Ovary (tissue), 9 donors: Measurements from ENCODE around the gene MMP21. TPM values are rescaled to one million over a fixed set of nuclear protein-coding genes. Genes with fewer than 3 reads are reported as not detected.

Experiments used
- DNase-seq, 5 donors: peaks; one replicate each; pipeline ENCODE4 v3.0.0-alpha.2; 2019 to 2020
- H3K27ac ChIP-seq, 2 donors: fragments of 200-600 bp; one replicate each; pipeline versions ENCODE4 v1.5.1 to v1.8.0; 2019 to 2022
- H3K27me3 ChIP-seq: fragments of 200-600 bp; one replicate; pipeline ENCODE4 v1.8.0; 2022
- H3K36me3 ChIP-seq: fragments of 200-600 bp; sonication (generic); one replicate; pipeline ENCODE4 v1.5.1; 2019
- H3K4me1 ChIP-seq: one replicate; pipeline ENCODE4 v1.8.1; 2013; ENCODE audit warnings: mild to moderate bottlenecking, moderate library complexity; ENCODE audit not compliant: insufficient read depth
- H3K4me3 ChIP-seq: fragments of 200-600 bp; sonication (generic); one replicate; pipeline ENCODE4 v1.5.1; 2017
- H3K9me3 ChIP-seq, 2 donors: fragments of 200-600 bp in 1 of 2; sonication (generic) in 1 of 2; one replicate each; pipeline versions ENCODE4 v1.5.1 to v1.8.1; 2013 to 2019; ENCODE audit warnings: mild to moderate bottlenecking in 1 of 2, moderate library complexity in 1 of 2
- EP300 ChIP-seq: sonication (generic); formaldehyde crosslinking; IDR thresholded peaks from one replicate; pipeline ENCODE4 v1.6.1; 2017; ENCODE audit warnings: antibody characterized with exemption
- POLR2A ChIP-seq: fragments of 450-650 bp; IDR thresholded peaks from one replicate; pipeline ENCODE4 v1.6.1; 2017; ENCODE audit warnings: antibody characterized with exemption, mild to moderate bottlenecking, moderate library complexity
- WGBS, 3 donors: extraction: QIAGEN DNeasy Blood & Tissue Kit in 1 of 3; methylation state at CpG; one replicate each; pipeline versions ENCODE4 v1.1.5 to v1.1.7; 2013 to 2017; 5-methylcytosine and 5-hydroxymethylcytosine counted together
- intact Hi-C, 4 donors: fragments of 100-400 bp; cut with DNase I; formaldehyde crosslinking; loops; one replicate each; pipeline versions ENCODE4 v1.11.0 to v1.15.1; 2022 to 2023
- polyA plus RNA-seq, 2 donors: library from polyadenylated mRNA; stranded (reverse); fragments of 200-250 nt in 1 of 2; fragments of 350-450 nt in 1 of 2; fragmentation: Illumina TruSeq in 1 of 2; extraction: RNeasy Lipid Tissue Mini Kit (QIAGEN cat#74804) in 1 of 2; gene quantifications; one replicate each; pipeline ENCODE4 v1.2.3, GENCODE V29; 2013 to 2014
- total RNA-seq, 7 donors: library from RNA; depleted of rRNA in 2 of 7; stranded (reverse); fragments of >200 nt in 2 of 7; fragmentation: NEBNext Ultra II Directional in 3 of 7; extraction: Animal tissue kit (Norgen Biotek cat#: 25700) in 3 of 7; gene quantifications; one replicate each; pipeline versions ENCODE4 v1.1.0 to v1.2.4, GENCODE V29; 2016 to 2023
- TF ChIP-seq, protein P1 (sequence below), 3 donors: fragments of 450-650 bp in 2 of 3; fragments of 200-600 bp in 1 of 3; IDR thresholded peaks; one replicate each; pipeline versions ENCODE4 v1.5.1 to v1.8.0; 2016 to 2022; ENCODE audit warnings: antibody characterized with exemption in 3 of 3, mild to moderate bottlenecking in 1 of 3
- donor health status: DM: no; HTN: no; CAD: no; lungs with moderate emphysema.
- donor health status: DM: no; HTN: no; CAD: no.
- donor health status: Bipolar disorder and iron deficiency.
- donor health status: DM: yes; HTN: yes; CAD: no.
- donor health status: DM: no; HTN: no; CAD: no.
- donor health status: DM: yes; HTN: yes; CAD: no.

The MMP21 gene
- total and polyA plus RNA-seq, 9 donors = 0.11 to 1.6 (median 1.00) TPM

DNA sequence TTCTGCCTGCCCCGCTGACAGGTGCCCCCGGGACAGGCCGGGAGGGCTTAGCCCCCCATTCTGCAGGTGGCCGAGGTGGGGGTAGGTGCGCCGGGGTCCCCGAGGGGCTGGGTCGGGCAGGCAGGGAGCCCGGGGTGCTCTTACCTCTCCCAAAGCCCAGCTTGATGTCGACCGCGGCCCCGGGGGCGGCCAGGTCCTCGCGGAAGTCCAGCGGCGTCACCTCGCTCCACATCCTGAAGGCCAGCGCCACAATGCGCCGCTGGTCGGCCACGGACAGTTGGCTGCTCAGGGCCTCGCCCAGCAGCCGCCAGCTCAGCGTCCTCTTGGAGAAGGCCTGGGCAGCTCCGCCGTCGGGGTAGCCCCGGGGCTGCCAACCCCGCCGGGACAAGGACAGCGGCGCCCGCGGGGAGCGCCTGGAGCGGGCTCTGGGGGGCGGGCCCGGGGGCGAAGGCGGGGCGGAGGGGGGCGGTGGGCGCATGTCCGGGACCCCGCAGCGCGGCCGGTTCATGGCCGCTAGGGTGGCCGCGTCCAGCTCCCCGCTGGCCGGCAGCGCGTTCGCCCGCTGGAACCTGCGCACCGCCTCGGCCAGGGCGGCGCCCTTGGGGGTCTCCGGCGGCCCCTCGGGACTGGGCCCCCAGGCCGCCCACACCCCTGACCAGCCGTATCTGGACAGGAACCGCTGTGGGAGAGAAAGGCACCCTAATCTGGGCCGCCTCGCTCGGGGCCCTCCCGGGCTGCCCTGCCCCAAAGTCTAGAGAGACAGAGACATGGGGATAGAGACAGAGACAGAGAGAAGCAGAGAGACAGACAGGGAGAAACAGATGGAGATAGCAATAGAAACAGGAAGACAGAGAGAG lies 1.7 kb downstream of the MMP21 start:
- H3K36me3 ChIP-seq = no peaks in the 10 kb centered on the region
- H3K4me1 ChIP-seq = no peaks in the 10 kb centered on the region
- no peaks in the 10 kb centered on the region for H3K27me3 ChIP-seq
- TF ChIP-seq, protein P1, sequence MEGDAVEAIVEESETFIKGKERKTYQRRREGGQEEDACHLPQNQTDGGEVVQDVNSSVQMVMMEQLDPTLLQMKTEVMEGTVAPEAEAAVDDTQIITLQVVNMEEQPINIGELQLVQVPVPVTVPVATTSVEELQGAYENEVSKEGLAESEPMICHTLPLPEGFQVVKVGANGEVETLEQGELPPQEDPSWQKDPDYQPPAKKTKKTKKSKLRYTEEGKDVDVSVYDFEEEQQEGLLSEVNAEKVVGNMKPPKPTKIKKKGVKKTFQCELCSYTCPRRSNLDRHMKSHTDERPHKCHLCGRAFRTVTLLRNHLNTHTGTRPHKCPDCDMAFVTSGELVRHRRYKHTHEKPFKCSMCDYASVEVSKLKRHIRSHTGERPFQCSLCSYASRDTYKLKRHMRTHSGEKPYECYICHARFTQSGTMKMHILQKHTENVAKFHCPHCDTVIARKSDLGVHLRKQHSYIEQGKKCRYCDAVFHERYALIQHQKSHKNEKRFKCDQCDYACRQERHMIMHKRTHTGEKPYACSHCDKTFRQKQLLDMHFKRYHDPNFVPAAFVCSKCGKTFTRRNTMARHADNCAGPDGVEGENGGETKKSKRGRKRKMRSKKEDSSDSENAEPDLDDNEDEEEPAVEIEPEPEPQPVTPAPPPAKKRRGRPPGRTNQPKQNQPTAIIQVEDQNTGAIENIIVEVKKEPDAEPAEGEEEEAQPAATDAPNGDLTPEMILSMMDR (IDR thresholded peaks at IDR 0.05) = no peak
- no peak for TF ChIP-seq EP300
- TF ChIP-seq POLR2A = no peak
- H3K27ac ChIP-seq = peak overlapping the region in 1 of 2 donors; percentile 41
- no peaks in the 10 kb centered on the region for H3K9me3 ChIP-seq
- intact Hi-C loops = no loop called here
- peak in 2 of 5 donors; percentile 20 to 58 for DNase-seq
- WGBS, 3 donors = 60 to 65% (median 61%) methylated on average over 21 to 75 of the region's 75 CpGs
- H3K4me3 ChIP-seq = no peak overlapping the region

DNA sequence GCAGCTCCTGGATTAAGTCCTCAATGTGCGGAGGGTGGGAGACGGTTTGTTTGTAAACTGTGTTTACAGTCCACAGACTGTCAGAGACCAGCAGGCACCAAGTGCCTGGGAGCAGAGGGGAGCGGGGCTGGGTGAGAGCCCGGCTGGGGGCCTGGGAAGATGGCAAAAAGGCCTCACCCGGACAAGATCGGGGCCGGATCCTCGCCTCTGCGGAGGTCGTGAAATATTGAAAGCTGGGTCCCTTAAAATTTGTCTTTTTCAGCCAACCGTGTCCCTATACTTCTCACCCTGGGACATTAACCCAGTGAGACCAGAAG lies 2.8 kb downstream of the MMP21 start:
- Histone ChIP-seq H3K36me3 (no peaks in the 10 kb centered on the region), H3K27me3 (no peaks in the 10 kb centered on the region), H3K9me3 (no peaks in the 10 kb centered on the region), H3K4me1 (peaks cover 3% of the 10 kb centered on the region), H3K27ac (no peak overlapping the region), H3K4me3 (no peak overlapping the region)
- TF ChIP-seq, protein P1 (IDR thresholded peaks at IDR 0.05) = no peak
- TF ChIP-seq EP300 (no peak), POLR2A (no peak)
- 86 to 93% (median 91%) methylated on average over 11 of the region's 11 CpGs for WGBS, 3 donors
- DNase-seq = no peak
- intact Hi-C loops = no loop called here

DNA sequence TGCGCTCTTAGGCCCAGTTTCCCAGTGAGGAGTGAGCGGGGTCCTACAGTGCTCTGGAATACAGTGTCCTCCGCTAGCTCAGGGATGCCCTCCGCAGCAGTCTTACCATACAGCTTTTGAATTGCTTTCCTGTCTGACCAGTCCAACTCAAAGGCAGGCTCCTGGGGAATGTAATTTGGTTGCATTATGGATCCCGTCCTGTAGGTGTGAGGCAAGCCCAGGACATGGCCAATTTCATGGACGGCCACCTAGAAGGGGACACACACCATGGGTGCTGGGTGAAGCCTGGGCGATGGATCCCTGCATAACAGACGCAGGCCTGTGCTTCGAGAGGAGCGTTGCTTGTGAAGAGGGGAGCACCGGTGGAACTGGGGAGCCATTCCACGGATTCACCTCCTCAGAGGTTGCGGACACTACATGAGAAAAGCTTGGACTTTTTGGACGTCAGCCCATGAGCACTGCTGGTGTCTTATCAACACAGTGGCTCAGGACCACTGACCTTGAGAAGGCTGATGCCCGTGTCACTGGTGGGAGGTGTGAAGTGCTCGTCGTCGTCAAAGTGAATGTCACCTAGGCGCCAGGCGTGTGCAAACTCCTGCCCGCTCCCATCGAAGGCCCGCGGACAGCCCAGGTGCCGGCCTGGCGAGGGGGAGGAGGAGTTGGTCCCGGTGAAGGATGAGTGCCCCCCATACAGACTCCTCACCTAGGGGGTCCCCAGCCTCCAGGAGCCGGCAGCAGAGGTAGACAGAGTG lies 3.3 kb downstream of the MMP21 start:
- H3K36me3 ChIP-seq = no peaks in the 10 kb centered on the region
- TF ChIP-seq POLR2A (no peak), EP300 (no peak)
- TF ChIP-seq, protein P1 (IDR thresholded peaks at IDR 0.05) = no peak
- peaks cover 3% of the 10 kb centered on the region for H3K4me1 ChIP-seq
- H3K27ac ChIP-seq = no peak overlapping the region
- no peak overlapping the region for H3K4me3 ChIP-seq
- intact Hi-C loops = no loop called here
- no peaks in the 10 kb centered on the region for H3K27me3 ChIP-seq
- H3K9me3 ChIP-seq = no peaks in the 10 kb centered on the region
- no peak for DNase-seq
- whole genome bisulfite sequencing, 3 donors = 88 to 94% (median 90%) methylated on average over 28 of the region's 28 CpGs

DNA sequence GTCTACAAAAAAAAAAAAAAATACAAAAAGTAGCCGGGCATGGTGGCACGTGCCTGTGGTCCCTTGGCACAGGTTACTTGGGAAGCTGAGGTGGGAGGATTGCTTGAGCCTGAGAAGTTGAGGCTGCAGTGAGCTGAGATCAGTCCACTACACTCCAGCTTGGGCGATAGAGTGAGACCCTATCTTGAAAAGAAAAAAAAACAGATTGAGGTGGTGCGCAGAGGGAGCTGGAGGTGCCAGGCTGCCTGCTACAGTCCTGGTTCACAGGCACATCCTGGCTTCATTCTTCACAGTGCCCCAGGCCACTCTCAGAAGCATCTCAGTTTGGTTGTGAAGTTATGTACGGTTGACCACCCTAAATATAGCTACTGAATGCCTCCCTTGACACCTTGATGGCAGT lies 4.8 kb downstream of the MMP21 start:
- 90 to 92% (median 90%) methylated on average over 5 of the region's 5 CpGs for WGBS, 3 donors
- Histone ChIP-seq H3K36me3 (no peaks in the 10 kb centered on the region), H3K4me3 (no peak overlapping the region), H3K9me3 (no peaks in the 10 kb centered on the region), H3K27ac (no peak overlapping the region), H3K27me3 (no peaks in the 10 kb centered on the region), H3K4me1 (peaks cover 3% of the 10 kb centered on the region)
- intact Hi-C loops = no loop called here
- no peak for DNase-seq
- TF ChIP-seq, protein P1 (IDR thresholded peaks at IDR 0.05) = no peak
- TF ChIP-seq EP300 = no peak
- no peak for TF ChIP-seq POLR2A
